GM19395 (cell line): Measurements from ENCODE around the gene MTRF1.
"Not testable (repeated sequence)": the region's sequence is repeated elsewhere in the genome, so short reads cannot be mapped to it uniquely, and the experiment has no call there.

Experiments
- ATAC-seq: cut with Tn5 transposase; IDR thresholded peaks from one replicate; pipeline ENCODE4 v1.9.1; 2021; ENCODE audit warnings: mild to moderate bottlenecking, moderate library complexity; ENCODE audit not compliant: unreplicated experiment

Gene MTRF1

DNA sequence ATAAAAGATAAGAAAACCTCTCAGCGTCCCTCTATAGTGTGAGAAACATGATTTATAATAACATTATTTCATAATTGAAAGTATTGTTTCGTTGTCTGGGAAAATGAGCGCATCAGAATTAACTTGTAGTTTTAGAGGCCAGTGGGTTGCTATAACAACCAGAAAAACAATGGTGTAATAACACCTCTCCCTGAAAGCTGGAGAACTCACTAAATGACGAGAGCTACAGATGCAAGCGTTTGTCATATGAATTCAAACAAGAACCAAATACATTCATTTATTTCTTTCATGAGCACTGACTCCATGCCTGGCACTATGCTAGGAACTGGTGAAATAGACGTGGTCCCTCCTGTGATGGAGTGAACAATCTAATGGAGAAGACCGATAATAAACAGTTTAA is 85.3 kb downstream of the MTRF1 start:
- no peak for ATAC-seq

DNA sequence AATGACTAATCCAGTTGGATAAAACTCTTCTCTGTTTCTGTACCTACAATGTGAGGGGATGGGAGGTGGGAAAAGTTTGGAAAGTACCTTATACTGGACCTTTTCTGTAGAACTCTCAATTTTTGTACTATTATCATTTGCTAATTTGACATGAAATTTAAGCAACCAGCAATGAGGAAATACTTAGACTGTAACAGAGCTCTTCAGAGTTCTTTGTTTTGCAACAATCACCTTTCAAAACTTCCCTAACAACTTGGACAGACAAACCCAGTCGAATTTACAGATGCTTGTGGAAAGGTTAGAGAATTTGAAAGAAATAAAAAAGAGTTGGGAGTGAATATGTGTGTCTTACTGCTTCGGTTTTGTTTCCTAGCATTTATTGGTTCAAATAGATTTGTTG is 85.8 kb downstream of the MTRF1 start:
- no peak for ATAC-seq

DNA sequence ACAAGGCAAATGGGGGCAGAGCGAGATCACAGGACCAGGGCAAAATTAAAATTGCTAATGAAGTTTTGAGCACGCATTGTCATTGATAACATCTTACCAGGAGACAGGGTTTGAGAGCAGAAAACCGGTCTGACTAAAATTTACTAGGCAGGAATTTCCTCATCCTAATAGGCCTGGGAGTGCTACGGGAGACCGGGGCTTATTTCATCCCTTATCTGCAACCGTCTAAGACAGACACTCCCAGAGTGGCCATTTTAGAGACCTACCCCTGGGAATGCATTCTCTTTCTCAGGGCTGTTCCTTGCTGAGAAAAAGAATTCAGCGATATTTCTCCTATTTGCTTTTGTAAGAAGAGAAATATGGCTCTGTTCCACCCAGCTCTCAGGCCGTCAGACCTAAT is 87.8 kb downstream of the MTRF1 start:
- not testable (repeated sequence) for ATAC-seq
